ENCODE results near the gene R3HCC1L. TPM values are rescaled to one million over a fixed set of nuclear protein-coding genes. Genes with fewer than 3 reads are reported as not detected.

R3HCC1L gene
- polyA plus RNA-seq, 1 donor from 2014 or later, result 12.8 TPM

DNA sequence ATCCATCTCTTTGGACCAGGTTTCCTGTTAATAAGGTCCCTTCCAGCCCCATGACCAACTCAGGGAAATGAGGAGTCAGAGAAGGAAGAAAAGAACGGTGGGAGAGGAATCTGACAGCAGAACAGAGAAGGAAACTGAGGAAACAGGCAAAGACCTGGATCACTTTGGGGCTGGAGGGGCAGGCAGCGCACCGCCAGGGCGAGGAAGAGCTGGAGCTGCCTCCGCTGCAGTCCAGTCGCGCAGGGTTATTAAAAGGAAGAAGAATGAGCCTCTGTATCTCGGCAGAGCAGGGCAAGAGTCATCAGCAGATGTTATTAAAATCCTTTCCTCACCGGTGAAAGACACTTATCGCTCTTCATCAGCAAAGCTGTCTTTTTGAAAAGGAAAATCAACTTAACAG, 37.7 kb upstream of the R3HCC1L start:
- Histone ChIP-seq H3K9me2 (ENCODE audit: insufficient read depth, low read length) (no peaks in the 10 kb centered on the region), H3K27ac (ENCODE audit: low read length) (no peak overlapping the region), H3K4me3 (ENCODE audit: low read length) (no peak overlapping the region), H3K4me2 (ENCODE audit: low read length) (no peak overlapping the region), H3K9ac (ENCODE audit: low read length) (no peak overlapping the region), H2AFZ (ENCODE audit: low read depth, low read length) (no peak overlapping the region), H3K79me2 (replicated peaks; ENCODE audit: insufficient read depth, low read length) (no peaks in the 10 kb centered on the region), H3K36me3 (ENCODE audit: insufficient read depth, low read length) (no peaks in the 10 kb centered on the region), H3F3A (ENCODE audit: insufficient read depth, low read length, poor library complexity, severe bottlenecking) (no peaks in the 10 kb centered on the region), H3K27me3 (ENCODE audit: insufficient read depth, low read depth, low read length) (no peaks in the 10 kb centered on the region), H3K9me3 (ENCODE audit: low read length) (no peaks in the 10 kb centered on the region), H4K20me1 (ENCODE audit: insufficient read depth) (no peaks in the 10 kb centered on the region)
- TF ChIP-seq EZH2 (IDR thresholded peaks at IDR 0.05; ENCODE audit: borderline replicate concordance, insufficient read depth, low read length, poor library complexity, severe bottlenecking) (no peak), POLR2AphosphoS5 (IDR thresholded peaks at IDR 0.05) (no peak), EP300 (conservative IDR thresholded peaks at IDR 0.05; ENCODE audit: poor library complexity, severe bottlenecking) (no peak), CTCF (IDR thresholded peaks at IDR 0.05; ENCODE audit: poor library complexity, severe bottlenecking) (no peak), MXI1 (conservative IDR thresholded peaks at IDR 0.05; ENCODE audit: poor library complexity, severe bottlenecking) (no peak), SMC3 (conservative IDR thresholded peaks at IDR 0.05; ENCODE audit: poor library complexity) (no peak), REST (IDR thresholded peaks at IDR 0.05; ENCODE audit: borderline replicate concordance) (no peak), TAF1 (IDR thresholded peaks at IDR 0.05; ENCODE audit: low read depth) (no peak)

- Histone ChIP-seq H3K36me3 (ENCODE audit: insufficient read depth, low read length) (no peaks in the 10 kb centered on the region), H3F3A (ENCODE audit: insufficient read depth, low read length, poor library complexity, severe bottlenecking) (no peaks in the 10 kb centered on the region), H3K79me2 (replicated peaks; ENCODE audit: insufficient read depth, low read length) (no peaks in the 10 kb centered on the region), H2AFZ (ENCODE audit: low read depth, low read length) (no peak overlapping the region), H3K9ac (ENCODE audit: low read length) (no peak overlapping the region), H3K4me3 (ENCODE audit: low read length) (no peak overlapping the region), H3K4me2 (ENCODE audit: low read length) (no peak overlapping the region), H3K9me3 (ENCODE audit: low read length) (no peaks in the 10 kb centered on the region), H4K20me1 (ENCODE audit: insufficient read depth) (no peaks in the 10 kb centered on the region), H3K9me2 (ENCODE audit: insufficient read depth, low read length) (no peaks in the 10 kb centered on the region), H3K27ac (ENCODE audit: low read length) (no peak overlapping the region), H3K27me3 (ENCODE audit: insufficient read depth, low read depth, low read length) (no peaks in the 10 kb centered on the region)
- TF ChIP-seq RAD21 (conservative IDR thresholded peaks at IDR 0.05) (no peak), MXI1 (conservative IDR thresholded peaks at IDR 0.05; ENCODE audit: poor library complexity, severe bottlenecking) (no peak), TAF1 (IDR thresholded peaks at IDR 0.05; ENCODE audit: low read depth) (no peak), POLR2AphosphoS5 (IDR thresholded peaks at IDR 0.05) (no peak), REST (IDR thresholded peaks at IDR 0.05; ENCODE audit: borderline replicate concordance) (no peak), EZH2 (IDR thresholded peaks at IDR 0.05; ENCODE audit: borderline replicate concordance, insufficient read depth, low read length, poor library complexity, severe bottlenecking) (no peak), EP300 (conservative IDR thresholded peaks at IDR 0.05; ENCODE audit: poor library complexity, severe bottlenecking) (no peak), CTCF (IDR thresholded peaks at IDR 0.05; ENCODE audit: poor library complexity, severe bottlenecking) (no peak), SMC3 (conservative IDR thresholded peaks at IDR 0.05; ENCODE audit: poor library complexity) (no peak)
These were observed 37.3 kb upstream of the R3HCC1L start for GRCh38 chr10:98097175-98097574.

Data from neural cell (in vitro differentiated cells).